K562 (cell line): ENCODE measurements around the gene SPDL1. TPM values are rescaled to one million over a fixed set of nuclear protein-coding genes. Genes with fewer than 3 reads are reported as not detected.

Source experiments
- ATAC-seq: fragments of 200-7000 bp; cut with Tn5 transposase; 3 replicates; pipeline ENCODE4 v1.9.1; 2020; ENCODE audit warnings: moderate library complexity
- BruUV-seq: library from RNA; stranded (reverse); fragments of 400-500 nt; replicated peaks from 2 replicates; lab custom pipeline; 2021; lab: Mats Ljungman, UMichigan
- CTCF ChIA-PET: fragments of 300-600 bp; formaldehyde crosslinking; extraction: SDS; loops from one replicate; lab custom pipeline; 2021; ENCODE audit warnings: low intra/inter-chr PET ratio; lab: Yijun Ruan, JAX
- POLR2A ChIA-PET: fragments of 300-600, 350-650 bp; sonication (Branson Sonifier 250); formaldehyde crosslinking; extraction: SDS; loops from one replicate; lab custom pipeline; 2021; ENCODE audit warnings: antibody characterized with exemption, inconsistent platforms; lab: Yijun Ruan, JAX
- DNase-seq, 4 experiments: peaks; one replicate each; pipeline versions ENCODE4 v3.0.0 to v3.0.0-alpha.2; 2011 to 2018; ENCODE audit warnings: low spot score in 3 of 4, mixed read lengths in 3 of 4; ENCODE audit errors: extremely low read depth in 1 of 4
- FAIRE-seq: peaks from 2 replicates; lab custom pipeline; 2011; peaks lifted over from hg19 to GRCh38; lab: Jason Lieb, UNC
- H2AFZ ChIP-seq: 2 replicates; pipeline ENCODE4 v1.6.0; 2011; ENCODE audit warnings: low read depth, low read length, control low read depth, inconsistent platforms
- H3K27ac ChIP-seq: fragments of 200-600 bp; 3 replicates; pipeline ENCODE4 v1.8.0; 2011; ENCODE audit warnings: low read depth, mild to moderate bottlenecking, control low read depth, inconsistent platforms, low read length, moderate library complexity, mixed read lengths; ENCODE audit errors: extremely low read depth
- H3K27me3 ChIP-seq, 2 experiments: fragments of 300-600 bp in 1 of 2; 2 replicates in 1 of 2; 3 replicates in 1 of 2; pipeline versions ENCODE4 v1.6.0 to v1.8.0; 2011; ENCODE audit warnings: inconsistent platforms in 2 of 2, low read length in 2 of 2, mild to moderate bottlenecking in 1 of 2, mixed read lengths in 1 of 2, moderate library complexity in 1 of 2; ENCODE audit not compliant: control insufficient read depth in 2 of 2, insufficient read depth in 2 of 2
- H3K36me3 ChIP-seq: fragments of 300-600 bp; 3 replicates; pipeline ENCODE4 v1.8.0; 2011; ENCODE audit warnings: mild to moderate bottlenecking, low read length, inconsistent platforms; ENCODE audit not compliant: control insufficient read depth, insufficient read depth
- H3K4me1 ChIP-seq, 2 experiments: fragments of 200-600 bp in 1 of 2; replicated peaks in 1 of 2; 2 replicates in 1 of 2; 3 replicates in 1 of 2; pipeline versions ENCODE4 v1.5.1 to v1.8.0; 2011; ENCODE audit warnings: inconsistent platforms in 2 of 2, low read length in 2 of 2, mild to moderate bottlenecking in 1 of 2, mixed read lengths in 1 of 2, moderate library complexity in 1 of 2; ENCODE audit not compliant: control insufficient read depth in 2 of 2, insufficient read depth in 2 of 2
- H3K4me2 ChIP-seq: 2 replicates; pipeline ENCODE4 v1.6.1; 2011; ENCODE audit warnings: low read length, control low read depth, inconsistent platforms, mixed read lengths; ENCODE audit not compliant: insufficient read depth
- H3K4me3 ChIP-seq: fragments of 200-600 bp; sonication (generic), shearing (Covaris generic); 2 replicates; pipeline ENCODE4 v1.5.1; 2016; ENCODE audit warnings: control low read depth, inconsistent platforms
- H3K79me2 ChIP-seq: fragments of 200-600 bp; 3 replicates; pipeline ENCODE4 v1.8.0; 2011; ENCODE audit warnings: low read length, inconsistent platforms; ENCODE audit not compliant: control insufficient read depth, insufficient read depth
- H3K9ac ChIP-seq, 2 experiments: 2 replicates each; pipeline versions ENCODE4 v1.6.0 to v1.6.1; 2011; ENCODE audit warnings: low read depth in 2 of 2, low read length in 2 of 2, control low read depth in 1 of 2, inconsistent platforms in 1 of 2, mild to moderate bottlenecking in 1 of 2, mixed read lengths in 1 of 2; ENCODE audit not compliant: insufficient read depth in 1 of 2
- H3K9me1 ChIP-seq: one replicate; pipeline ENCODE4 v1.6.0; 2011; ENCODE audit warnings: inconsistent platforms, mild to moderate bottlenecking, low read length, moderate library complexity; ENCODE audit not compliant: control insufficient read depth, insufficient read depth
- H3K9me3 ChIP-seq: replicated peaks from 2 replicates; pipeline ENCODE4 v1.5.1; 2011; ENCODE audit warnings: low read depth, low read length, inconsistent platforms; ENCODE audit not compliant: control insufficient read depth, insufficient read depth
- H4K20me1 ChIP-seq: replicated peaks from 2 replicates; pipeline ENCODE4 v1.6.1; 2011; ENCODE audit warnings: low read length, inconsistent platforms, mixed read lengths; ENCODE audit not compliant: control insufficient read depth, insufficient read depth
- ARID3A ChIP-seq: IDR thresholded peaks from 2 replicates; pipeline ENCODE4 v1.6.1; 2012; ENCODE audit warnings: low read depth, low read length, improper control_type of control experiment, borderline replicate concordance
- CBX5 ChIP-seq: IDR thresholded peaks from 2 replicates; pipeline ENCODE4 v1.6.1; 2014; ENCODE audit warnings: low read depth, borderline replicate concordance
- CCNT2 ChIP-seq: IDR thresholded peaks from 2 replicates; pipeline ENCODE4 v1.6.1; 2011; ENCODE audit warnings: borderline replicate concordance, low read depth, mild to moderate bottlenecking, moderate library complexity, mixed read lengths, low read length; ENCODE audit not compliant: insufficient read length; ENCODE audit errors: extremely low read depth
- CHD1 ChIP-seq: fragments of 200-600 bp; sonication (generic); IDR thresholded peaks from one replicate; pipeline ENCODE4 v1.6.1; 2012; ENCODE audit warnings: mild to moderate bottlenecking, moderate library complexity, low read length, inconsistent platforms
- CTBP1 ChIP-seq: fragments of 450-650 bp; IDR thresholded peaks from 2 replicates; pipeline ENCODE4 v1.6.1; 2016; ENCODE audit warnings: borderline replicate concordance
- ELF2 ChIP-seq: fragments of 250-450 bp; sonication (Bioruptor Pico); IDR thresholded peaks from 2 replicates; pipeline ENCODE4 v1.5.0; 2021; ENCODE audit warnings: mild to moderate bottlenecking
- ETS2 ChIP-seq: IDR thresholded peaks from 2 replicates; pipeline ENCODE4 v1.6.1; 2016; ENCODE audit warnings: borderline replicate concordance, missing genetic modification characterization, mild to moderate bottlenecking, moderate library complexity, missing compliant biosample characterization; ENCODE audit not compliant: poor library complexity, severe bottlenecking
- FOXA3 ChIP-seq, 2 experiments: fragments of 450-650 bp in 1 of 2; sonication (generic) in 1 of 2; formaldehyde crosslinking; IDR thresholded peaks in 1 of 2; conservative IDR thresholded peaks in 1 of 2; 2 replicates each; pipeline versions ENCODE4 v1.4.0 to v1.8.0; 2020 to 2022; ENCODE audit warnings: mild to moderate bottlenecking in 2 of 2, missing genetic modification reagents in 1 of 2
- FOXP1 ChIP-seq: sonication (generic); formaldehyde crosslinking; IDR thresholded peaks from 2 replicates; pipeline ENCODE4 v1.8.0; 2022; ENCODE audit warnings: mild to moderate bottlenecking, missing genetic modification reagents
- IFI16 ChIP-seq: fragments of 250-450 bp; sonication (Bioruptor Pico); IDR thresholded peaks from 2 replicates; pipeline ENCODE4 v2.1.2; 2022; ENCODE audit warnings: mild to moderate bottlenecking, inconsistent platforms
- KAT2B ChIP-seq: IDR thresholded peaks from one replicate; pipeline ENCODE4 v1.6.1; 2012; ENCODE audit warnings: low read depth, mild to moderate bottlenecking, control low read depth, inconsistent platforms, low read length, moderate library complexity
- KLF1 ChIP-seq: fragments of 450-650 bp; IDR thresholded peaks from 2 replicates; pipeline ENCODE4 v1.6.1; 2016; ENCODE audit warnings: missing genetic modification characterization, missing compliant biosample characterization
- NR4A1 ChIP-seq, 2 experiments: fragments of 250-450 bp in 1 of 2; fragments of 450-650 bp in 1 of 2; sonication (Bioruptor Pico) in 1 of 2; IDR thresholded peaks; 2 replicates each; pipeline versions ENCODE4 v1.4.0 to v1.6.1; 2016 to 2020; ENCODE audit warnings: mild to moderate bottlenecking in 2 of 2, missing compliant biosample characterization in 1 of 2, missing genetic modification characterization in 1 of 2, moderate library complexity in 1 of 2
- PML ChIP-seq: IDR thresholded peaks from 2 replicates; pipeline ENCODE4 v1.6.1; 2012; ENCODE audit warnings: low read length, inconsistent platforms
- POLR3A ChIP-seq: IDR thresholded peaks from 2 replicates; pipeline ENCODE4 v1.6.1; 2011; ENCODE audit warnings: borderline replicate concordance, mild to moderate bottlenecking, moderate library complexity; ENCODE audit not compliant: insufficient read length, insufficient read depth; ENCODE audit errors: extremely low read depth
- RBM25 ChIP-seq: fragments of 200-400 bp; formaldehyde crosslinking; IDR thresholded peaks from 2 replicates; pipeline ENCODE4 v1.6.1; 2018; ENCODE audit warnings: low read length, low read depth, moderate library complexity; ENCODE audit not compliant: severe bottlenecking
- ZNF507 ChIP-seq: conservative IDR thresholded peaks from 2 replicates; pipeline ENCODE4 v1.6.1; 2017; ENCODE audit warnings: missing genetic modification characterization, missing compliant biosample characterization
- ZNF780A ChIP-seq: fragments of 250-450 bp; sonication (Bioruptor Pico); IDR thresholded peaks from 2 replicates; pipeline ENCODE4 v1.5.0; 2021; ENCODE audit warnings: mild to moderate bottlenecking
- ZNF79 ChIP-seq: fragments of 250-450 bp; sonication (Bioruptor Pico); IDR thresholded peaks from 2 replicates; pipeline ENCODE4 v1.4.0; 2020; ENCODE audit warnings: low read depth, mild to moderate bottlenecking, moderate library complexity
- WGBS: fragments of 100-300 bp; shearing (Covaris generic); methylation state at CpG from one replicate; pipeline ENCODE4 v1.1.6; 2016; ENCODE audit warnings: low coverage, mixed read lengths; ENCODE audit not compliant: insufficient coverage; ENCODE audit errors: missing lambda C conversion rate; 5-methylcytosine and 5-hydroxymethylcytosine counted together
- in situ Hi-C: fragments of 300-500 bp; cut with MboI; formaldehyde crosslinking; loops from 4 replicates; pipeline ENCODE4 v1.15.0; 2018; ENCODE audit warnings: inconsistent platforms, mixed read lengths
- intact Hi-C: fragments of 100-400 bp; cut with micrococcal nuclease; formaldehyde crosslinking; loops from 2 replicates; pipeline ENCODE4 v1.14.2; 2022
- polyA plus RNA-seq, 8 experiments: library from polyadenylated mRNA; depleted of rRNA in 4 of 8; stranded (reverse) in 5 of 8; unstranded in 3 of 8; fragments of >200 nt; fragmentation: Nextera tagmentation in 2 of 8; fragmentation: Illumina TruSeq in 1 of 8; extraction: Ambion mirVana in 2 of 8; extraction: Trizol in 1 of 8; gene quantifications; 2 replicates each; pipeline versions ENCODE4 v1.2.1 to v1.2.3, GENCODE V29; 2011 to 2014; ENCODE audit warnings: inconsistent platforms in 1 of 8, missing spikeins in 1 of 8
- total RNA-seq, 7 experiments: library from RNA; depleted of rRNA in 6 of 7; stranded (reverse); fragments of >200 nt in 6 of 7; fragmentation: Illumina TruSeq in 2 of 7; extraction: Trizol in 2 of 7; gene quantifications; 2 replicates each; pipeline versions ENCODE4 v1.2.1 to v1.2.3, GENCODE V29; 2011 to 2021; ENCODE audit warnings: low replicate concordance in 1 of 7
- TF ChIP-seq, protein P1 (sequence below): fragments of 250-450 bp; sonication (Bioruptor Pico); IDR thresholded peaks from 2 replicates; pipeline ENCODE4 v1.8.0; 2022; ENCODE audit warnings: moderate library complexity, mild to moderate bottlenecking, inconsistent platforms

The SPDL1 gene
- total and polyA plus RNA-seq, 9 of the 15 experiments (the other 6 are each of a cell fraction or from before 2014, with no cell fraction given) = 32.4 to 59.6 (median 49.0) TPM

DNA sequence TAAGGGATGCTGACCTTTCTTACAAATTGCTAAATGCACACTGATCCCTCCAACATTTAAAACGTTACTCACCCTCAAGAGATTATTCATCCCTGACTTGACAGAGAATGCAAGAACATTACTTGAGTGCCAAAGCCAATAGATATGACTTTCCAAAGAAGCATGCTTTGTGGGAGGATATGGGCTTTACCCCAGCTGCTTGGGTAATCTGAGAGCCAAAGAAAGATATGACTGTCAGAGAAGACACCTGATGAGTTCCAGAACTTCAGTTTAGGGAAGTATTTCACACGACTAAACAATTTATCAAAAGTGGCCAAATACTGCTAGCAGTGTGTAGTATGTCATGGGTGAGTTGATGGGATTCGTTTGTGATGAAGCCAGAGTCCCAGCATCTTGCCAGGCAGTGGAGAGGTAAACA lies 7.4 kb upstream of the SPDL1 start:
- ChIA-PET POLR2A (no interaction called here), CTCF (no interaction called here)
- FAIRE-seq (no peak), DNase-seq (no peak), ATAC-seq (no peak)
- Histone ChIP-seq H2AFZ (no peak overlapping the region), H3K27me3 (no peaks in the 10 kb centered on the region), H3K9me1 (no peaks in the 10 kb centered on the region), H3K4me2 (no peak overlapping the region), H3K36me3 (no peaks in the 10 kb centered on the region), H3K9ac (no peak overlapping the region), H3K4me1 (no peaks in the 10 kb centered on the region), H3K4me3 (no peak overlapping the region), H3K9me3 (no peaks in the 10 kb centered on the region), H3K27ac (no peak overlapping the region), H3K79me2 (no peaks in the 10 kb centered on the region), H4K20me1 (no peaks in the 10 kb centered on the region)
- intact Hi-C loops (no loop called here), in situ Hi-C loops (no loop called here)
- no peak for TF ChIP-seq ELF2
- no peak for TF ChIP-seq ETS2 (tag)
- no peak for TF ChIP-seq IFI16 (CRISPR knock-in tag)
- no peak for TF ChIP-seq ZNF780A (CRISPR knock-in tag)
- TF ChIP-seq KAT2B = no peak
- no peak for TF ChIP-seq FOXP1 (CRISPR knock-in tag)
- no peak for TF ChIP-seq CCNT2
- TF ChIP-seq RBM25 = no peak
- TF ChIP-seq NR4A1 (CRISPR knock-in tag; IDR thresholded peaks at IDR 0.05) = no peak
- no peak for TF ChIP-seq NR4A1 (tag; IDR thresholded peaks at IDR 0.05)
- no peak for TF ChIP-seq ZNF507 (tag)
- TF ChIP-seq ZNF79 (CRISPR knock-in tag) = no peak
- TF ChIP-seq PML = no peak
- TF ChIP-seq, protein P1, sequence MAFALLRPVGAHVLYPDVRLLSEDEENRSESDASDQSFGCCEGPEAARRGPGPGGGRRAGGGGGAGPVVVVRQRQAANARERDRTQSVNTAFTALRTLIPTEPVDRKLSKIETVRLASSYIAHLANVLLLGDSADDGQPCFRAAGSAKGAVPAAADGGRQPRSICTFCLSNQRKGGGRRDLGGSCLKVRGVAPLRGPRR (CRISPR knock-in tag) = no peak
- TF ChIP-seq CTBP1 = no peak
- no peak for TF ChIP-seq KLF1 (tag)
- no peak for TF ChIP-seq ARID3A
- TF ChIP-seq CHD1 = no peak
- no peak for TF ChIP-seq FOXA3 (CRISPR knock-in tag; conservative IDR thresholded peaks at IDR 0.05 in 1 of 2, IDR thresholded peaks at IDR 0.05 in 1 of 2)
- no peak for TF ChIP-seq POLR3A
- TF ChIP-seq CBX5 = no peak
- WGBS = 0% methylated on average over 3 of the region's 3 CpGs
- BruUV-seq = no TSS peak
